HCT116 (cell line): ENCODE measurements around the gene PCBP3. TPM values are rescaled to one million over a fixed set of nuclear protein-coding genes. Genes with fewer than 3 reads are reported as not detected.
"Not testable (repeated sequence)": the region's sequence is repeated elsewhere in the genome, so short reads cannot be mapped to it uniquely, and the experiment has no call there.

ENCODE experiments used
- ATAC-seq: fragments of 200-7000 bp; cut with Tn5 transposase; 2 replicates; pipeline ENCODE4 v1.9.1; 2020; ENCODE audit warnings: mild to moderate bottlenecking, moderate library complexity
- BruUV-seq: library from RNA; stranded (reverse); fragments of 400-500 nt; replicated peaks from 2 replicates; lab custom pipeline; 2021; lab: Mats Ljungman, UMichigan
- CTCF ChIA-PET: fragments of 300-600 bp; sonication (Branson Sonifier 250); formaldehyde crosslinking; loops from one replicate; lab custom pipeline; 2021; ENCODE audit warnings: antibody characterized with exemption; lab: Charles Lee
- POLR2A ChIA-PET: fragments of 300-600, 350-600 bp; sonication (Branson Sonifier 250); formaldehyde crosslinking; loops from one replicate; lab custom pipeline; 2021; ENCODE audit warnings: antibody characterized with exemption; lab: Charles Lee
- RAD21 ChIA-PET, 2 experiments: fragments of 300-600 bp; sonication (Branson Sonifier 250); formaldehyde crosslinking; loops; one replicate each; lab custom pipeline; 2023; ENCODE audit warnings: low total read pairs in 2 of 2; ENCODE audit not compliant: uncharacterized antibody in 2 of 2, unreplicated experiment in 2 of 2, low non-redundant PET in 1 of 2; lab: Charles Lee
- DNase-seq: peaks from one replicate; pipeline ENCODE4 v3.0.0-alpha.2; 2010; ENCODE audit warnings: low read depth, low spot score
- H2AFZ ChIP-seq: fragments of 200-600 bp; shearing (Covaris generic), sonication (generic); 2 replicates; pipeline ENCODE4 v1.6.1; 2017; ENCODE audit warnings: low read depth, mixed run types, mixed read lengths, antibody characterized with exemption, low read length; ENCODE audit not compliant: poor library complexity, severe bottlenecking
- H3K27ac ChIP-seq: 2 replicates; pipeline ENCODE4 v1.5.1; 2012; ENCODE audit warnings: low read depth, low read length
- H3K27me3 ChIP-seq: fragments of 200-600 bp; sonication (generic); 2 replicates; pipeline ENCODE4 v1.6.1; 2016; ENCODE audit warnings: mixed run types, low read length, mixed read lengths; ENCODE audit not compliant: insufficient read depth
- H3K36me3 ChIP-seq, 2 experiments: fragments of 200-500 bp in 1 of 2; fragments of 200-600 bp in 1 of 2; sonication (Bioruptor generic) in 1 of 2; sonication (generic) in 1 of 2; 2 replicates each; pipeline versions ENCODE4 v1.5.1 to v1.6.1; 2014 to 2016; ENCODE audit warnings: low read length in 2 of 2, inconsistent platforms in 1 of 2, mixed read lengths in 1 of 2, mixed run types in 1 of 2; ENCODE audit not compliant: insufficient read depth in 2 of 2, control insufficient read depth in 1 of 2
- H3K4me1 ChIP-seq, 2 experiments: fragments of 200-600 bp in 1 of 2; sonication (generic) in 1 of 2; 2 replicates each; pipeline versions ENCODE4 v1.5.1 to v1.6.1; 2012 to 2017; ENCODE audit warnings: low read length in 2 of 2, inconsistent platforms in 1 of 2, mild to moderate bottlenecking in 1 of 2, mixed read lengths in 1 of 2, mixed run types in 1 of 2, moderate library complexity in 1 of 2; ENCODE audit not compliant: insufficient read depth in 2 of 2, control insufficient read depth in 1 of 2
- H3K4me2 ChIP-seq: fragments of 200-600 bp; sonication (generic); 2 replicates; pipeline ENCODE4 v1.6.1; 2017; ENCODE audit warnings: mixed run types, low read length, mixed read lengths
- H3K4me3 ChIP-seq, 2 experiments: fragments of 200-600 bp in 1 of 2; sonication (generic) in 1 of 2; replicated peaks in 1 of 2; 2 replicates each; pipeline ENCODE4 v1.5.1; 2011 to 2016; ENCODE audit warnings: low read length in 2 of 2, control low read depth in 1 of 2, low read depth in 1 of 2, mild to moderate bottlenecking in 1 of 2, mixed read lengths in 1 of 2, mixed run types in 1 of 2
- H3K79me2 ChIP-seq: fragments of 200-600 bp; sonication (generic); 2 replicates; pipeline ENCODE4 v1.6.1; 2017; ENCODE audit warnings: mild to moderate bottlenecking, mixed run types, low read length, moderate library complexity, mixed read lengths; ENCODE audit not compliant: insufficient read depth
- H3K9ac ChIP-seq: fragments of 200-600 bp; sonication (generic); 2 replicates; pipeline ENCODE4 v1.6.1; 2016; ENCODE audit warnings: low read length, mixed read lengths
- H3K9me2 ChIP-seq: fragments of 200-600 bp; sonication (generic), shearing (Covaris generic); 2 replicates; pipeline ENCODE4 v1.6.1; 2017; ENCODE audit warnings: mixed run types, mild to moderate bottlenecking, moderate library complexity; ENCODE audit not compliant: insufficient read depth
- H3K9me3 ChIP-seq, 2 experiments: fragments of 200-500 bp in 1 of 2; fragments of 200-600 bp in 1 of 2; sonication (Bioruptor generic) in 1 of 2; sonication (generic) in 1 of 2; 2 replicates each; pipeline ENCODE4 v1.6.1; 2014 to 2017; ENCODE audit warnings: low read length in 2 of 2, mixed read lengths in 2 of 2, inconsistent platforms in 1 of 2, low read depth in 1 of 2, mild to moderate bottlenecking in 1 of 2, mixed run types in 1 of 2, moderate library complexity in 1 of 2; ENCODE audit not compliant: control insufficient read depth in 1 of 2, insufficient read depth in 1 of 2
- H4K20me1 ChIP-seq: fragments of 200-600 bp; sonication (generic), shearing (Covaris generic); 2 replicates; pipeline ENCODE4 v1.6.1; 2017; ENCODE audit warnings: mixed run types, mild to moderate bottlenecking, moderate library complexity; ENCODE audit not compliant: insufficient read depth
- CBX3 ChIP-seq: IDR thresholded peaks from 2 replicates; pipeline ENCODE4 v1.6.1; 2012; ENCODE audit warnings: low read depth
- EZH2 ChIP-seq: fragments of 200-600 bp; sonication (generic); IDR thresholded peaks from 2 replicates; pipeline ENCODE4 v1.6.1; 2017; ENCODE audit warnings: antibody characterized with exemption, mixed run types
- EZH2phosphoT487 ChIP-seq: fragments of 200-600 bp; IDR thresholded peaks from 2 replicates; pipeline ENCODE4 v1.6.1; 2018; ENCODE audit warnings: antibody characterized with exemption, borderline replicate concordance
- FOSL1 ChIP-seq: IDR thresholded peaks from 2 replicates; pipeline ENCODE4 v1.6.1; 2012; ENCODE audit warnings: low read depth
- JUND ChIP-seq: IDR thresholded peaks from 2 replicates; pipeline ENCODE4 v1.6.1; 2012
- POLR2A ChIP-seq: IDR thresholded peaks from 2 replicates; pipeline ENCODE4 v1.7.0; 2011; ENCODE audit warnings: borderline replicate concordance; ENCODE audit not compliant: insufficient read depth, insufficient read length; ENCODE audit errors: extremely low read depth
- POLR2AphosphoS5 ChIP-seq: IDR thresholded peaks from 2 replicates; pipeline ENCODE4 v1.6.1; 2011; ENCODE audit warnings: mild to moderate bottlenecking, low read depth, low read length, moderate library complexity
- SRF ChIP-seq: IDR thresholded peaks from 2 replicates; pipeline ENCODE4 v1.6.1; 2012; ENCODE audit warnings: low read depth
- YY1 ChIP-seq: IDR thresholded peaks from 2 replicates; pipeline ENCODE4 v1.6.1; 2011; ENCODE audit warnings: low read length, low read depth, moderate library complexity, mild to moderate bottlenecking; ENCODE audit not compliant: insufficient replicate concordance; ENCODE audit errors: extremely low read depth
- ZFX ChIP-seq: fragments of 450-650 bp; IDR thresholded peaks from 2 replicates; pipeline ENCODE4 v1.6.1; 2017
- intact Hi-C: fragments of 100-400 bp; cut with micrococcal nuclease; formaldehyde crosslinking; loops from 2 replicates; pipeline ENCODE4 v1.10.0; 2022
- total RNA-seq: library from RNA; stranded (reverse); gene quantifications from one replicate; pipeline ENCODE4 v1.2.1, GENCODE V29; 2021; ENCODE audit not compliant: unreplicated experiment
- TF ChIP-seq, protein P1 (sequence below): IDR thresholded peaks from 2 replicates; pipeline ENCODE4 v1.6.1; 2012
- TF ChIP-seq, protein P2 (sequence below): IDR thresholded peaks from 2 replicates; pipeline ENCODE4 v1.6.1; 2012; ENCODE audit warnings: low read depth

Gene PCBP3
- total RNA-seq, 1 experiment from 2014 or later: 3.1 TPM

DNA sequence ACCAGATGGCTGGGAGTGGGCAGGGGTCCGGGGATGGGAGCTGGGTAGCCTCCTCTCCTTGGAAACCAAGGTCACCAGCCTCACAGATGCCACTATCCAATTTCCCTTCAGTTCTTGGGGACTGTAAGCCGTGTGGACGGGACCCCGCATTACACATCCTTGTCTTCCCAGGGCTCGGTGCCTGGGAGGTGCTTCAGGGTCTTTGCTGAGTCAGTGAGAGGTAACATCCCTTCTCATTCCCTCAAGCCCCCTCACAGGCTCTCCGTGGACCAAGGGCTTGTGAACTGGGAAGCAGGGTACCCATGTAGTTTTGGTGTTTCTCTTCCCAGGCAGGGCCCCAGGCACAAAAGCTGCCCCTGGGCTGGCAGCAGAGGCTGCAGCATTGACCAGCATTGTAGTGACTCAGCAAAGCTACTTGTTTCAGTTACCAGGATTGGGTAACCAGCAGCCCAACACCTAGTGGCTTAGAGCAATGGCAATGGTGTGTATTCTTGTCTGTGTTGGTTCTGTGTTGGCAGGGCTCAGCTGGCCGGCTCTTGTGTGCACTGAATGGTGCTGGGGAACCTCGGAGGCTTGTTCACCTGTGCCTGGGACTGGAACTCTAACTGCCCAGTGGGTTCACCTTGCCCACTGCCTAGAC lies 24.6 kb upstream of the PCBP3 start (continued):
- TF ChIP-seq YY1 (no peak), CBX3 (no peak), FOSL1 (no peak)

DNA sequence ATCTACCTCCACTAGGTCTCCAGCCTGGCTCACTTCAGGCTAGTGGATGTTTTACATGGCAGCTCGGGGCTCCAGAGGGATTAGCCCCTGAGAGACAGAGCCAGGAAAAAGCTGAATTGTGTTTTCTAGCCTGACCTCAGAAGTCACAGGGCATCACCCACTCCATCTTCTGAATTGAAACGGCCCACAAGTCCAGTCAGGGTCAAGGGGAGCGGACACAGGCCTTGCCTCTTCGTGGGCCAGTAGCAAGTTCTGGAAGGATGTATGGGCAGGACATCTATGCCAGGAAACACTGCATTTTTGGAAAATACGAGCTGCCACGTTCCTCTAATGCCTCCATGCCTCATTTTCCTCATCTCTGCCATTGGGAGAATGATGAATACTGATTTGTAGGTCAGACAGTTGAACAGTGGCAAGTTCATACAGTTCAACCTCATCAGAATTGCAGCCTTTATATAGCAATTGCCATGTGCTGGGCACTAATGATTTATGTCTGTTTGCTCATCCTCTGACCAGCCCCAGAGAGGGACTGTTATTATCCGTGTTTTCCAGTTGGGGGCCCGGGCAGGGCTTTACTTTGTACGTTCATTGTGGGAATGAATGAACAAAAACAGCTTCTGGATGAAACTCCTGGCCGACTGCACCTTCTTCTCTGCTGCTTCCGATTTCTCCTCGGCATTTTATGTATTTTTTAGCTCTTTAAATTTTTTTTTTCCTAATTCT lies 23.2 kb upstream of the PCBP3 start:
- BruUV-seq: no TSS peak
- no peak overlapping the region for H2AFZ ChIP-seq
- H3K9me3 ChIP-seq: no peaks in the 10 kb centered on the region
- no peak overlapping the region for H3K27ac ChIP-seq
- no peak overlapping the region for H3K4me3 ChIP-seq
- ChIA-PET POLR2A (no interaction called here), RAD21 (no interaction called here), CTCF (no interaction called here)
- no peak overlapping the region for H3K4me2 ChIP-seq
- ATAC-seq: no peak
- TF ChIP-seq, protein P1, sequence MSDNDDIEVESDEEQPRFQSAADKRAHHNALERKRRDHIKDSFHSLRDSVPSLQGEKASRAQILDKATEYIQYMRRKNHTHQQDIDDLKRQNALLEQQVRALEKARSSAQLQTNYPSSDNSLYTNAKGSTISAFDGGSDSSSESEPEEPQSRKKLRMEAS: no peak
- TF ChIP-seq JUND (no peak), ZFX (no peak), EZH2 (no peak), POLR2A (no peak), SRF (no peak), FOSL1 (no peak), EZH2phosphoT487 (no peak), POLR2AphosphoS5 (no peak)
- TF ChIP-seq, protein P2, sequence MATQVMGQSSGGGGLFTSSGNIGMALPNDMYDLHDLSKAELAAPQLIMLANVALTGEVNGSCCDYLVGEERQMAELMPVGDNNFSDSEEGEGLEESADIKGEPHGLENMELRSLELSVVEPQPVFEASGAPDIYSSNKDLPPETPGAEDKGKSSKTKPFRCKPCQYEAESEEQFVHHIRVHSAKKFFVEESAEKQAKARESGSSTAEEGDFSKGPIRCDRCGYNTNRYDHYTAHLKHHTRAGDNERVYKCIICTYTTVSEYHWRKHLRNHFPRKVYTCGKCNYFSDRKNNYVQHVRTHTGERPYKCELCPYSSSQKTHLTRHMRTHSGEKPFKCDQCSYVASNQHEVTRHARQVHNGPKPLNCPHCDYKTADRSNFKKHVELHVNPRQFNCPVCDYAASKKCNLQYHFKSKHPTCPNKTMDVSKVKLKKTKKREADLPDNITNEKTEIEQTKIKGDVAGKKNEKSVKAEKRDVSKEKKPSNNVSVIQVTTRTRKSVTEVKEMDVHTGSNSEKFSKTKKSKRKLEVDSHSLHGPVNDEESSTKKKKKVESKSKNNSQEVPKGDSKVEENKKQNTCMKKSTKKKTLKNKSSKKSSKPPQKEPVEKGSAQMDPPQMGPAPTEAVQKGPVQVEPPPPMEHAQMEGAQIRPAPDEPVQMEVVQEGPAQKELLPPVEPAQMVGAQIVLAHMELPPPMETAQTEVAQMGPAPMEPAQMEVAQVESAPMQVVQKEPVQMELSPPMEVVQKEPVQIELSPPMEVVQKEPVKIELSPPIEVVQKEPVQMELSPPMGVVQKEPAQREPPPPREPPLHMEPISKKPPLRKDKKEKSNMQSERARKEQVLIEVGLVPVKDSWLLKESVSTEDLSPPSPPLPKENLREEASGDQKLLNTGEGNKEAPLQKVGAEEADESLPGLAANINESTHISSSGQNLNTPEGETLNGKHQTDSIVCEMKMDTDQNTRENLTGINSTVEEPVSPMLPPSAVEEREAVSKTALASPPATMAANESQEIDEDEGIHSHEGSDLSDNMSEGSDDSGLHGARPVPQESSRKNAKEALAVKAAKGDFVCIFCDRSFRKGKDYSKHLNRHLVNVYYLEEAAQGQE: no peak
- peaks cover 0 to under 1% of the 10 kb centered on the region in 2 experiments; a peak in 1 of 4 replicates for H3K4me1 ChIP-seq
- H3K9me2 ChIP-seq: no peaks in the 10 kb centered on the region
- no peak for DNase-seq
- H3K9ac ChIP-seq: no peak overlapping the region
- intact Hi-C loops: no loop called here
- no peaks in the 10 kb centered on the region for H3K79me2 ChIP-seq
- peaks cover 21% of the 10 kb centered on the region for H3K27me3 ChIP-seq
- H4K20me1 ChIP-seq: no peaks in the 10 kb centered on the region
- no peaks in the 10 kb centered on the region for H3K36me3 ChIP-seq

DNA sequence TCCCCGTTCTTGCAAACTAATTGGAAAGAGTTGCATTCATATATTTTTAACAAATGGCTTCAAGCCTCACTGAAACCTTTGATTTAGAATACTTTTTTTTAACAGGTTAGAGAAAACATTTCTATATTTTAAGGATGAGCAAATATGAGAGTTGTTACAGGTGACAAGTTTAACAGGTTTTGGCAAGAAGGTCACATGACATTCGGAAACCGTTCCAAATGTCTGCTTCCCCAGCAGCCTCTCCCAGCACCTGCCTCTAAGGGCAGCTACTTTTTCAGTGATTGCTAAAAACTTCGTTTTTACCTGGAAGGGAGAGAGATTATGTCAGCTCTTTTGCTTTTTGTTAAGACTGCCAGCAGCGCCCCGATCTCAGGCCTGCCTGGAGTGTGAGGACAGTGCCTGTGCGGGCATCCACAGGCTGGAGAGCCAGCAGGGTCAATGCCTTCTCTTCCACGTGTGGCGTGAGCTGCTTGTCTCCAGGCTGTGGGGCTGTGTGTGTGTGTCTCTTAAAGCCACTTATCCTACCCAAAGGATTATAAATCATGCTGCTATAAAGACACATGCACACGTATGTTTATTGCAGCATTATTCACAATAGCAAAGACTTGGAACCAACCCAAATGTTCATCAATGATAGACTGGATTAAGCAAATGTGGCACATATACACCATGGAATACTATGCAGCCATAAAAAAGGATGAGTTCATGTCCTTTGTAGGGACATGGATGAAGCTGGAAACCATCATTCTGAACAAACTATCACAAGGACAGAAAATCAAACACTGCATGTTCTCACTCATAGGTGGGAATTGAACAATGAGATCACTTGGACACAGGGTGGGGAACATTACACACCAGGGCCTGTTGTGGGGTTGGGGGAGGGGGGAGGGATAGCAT lies 21.8 kb upstream of the PCBP3 start:
- RAD21 ChIA-PET: not testable (repeated sequence)

More for the DNA sequence above, 21.8 kb upstream of the PCBP3 start:
- H3K9ac ChIP-seq, H3K79me2 ChIP-seq, BruUV-seq, H3K4me3 ChIP-seq, H3K9me2 ChIP-seq, H3K4me1 ChIP-seq, POLR2A ChIA-PET, ATAC-seq, H3K4me2 ChIP-seq, CTCF ChIA-PET, DNase-seq, H3K36me3 ChIP-seq, H3K9me3 ChIP-seq, H3K27ac ChIP-seq, H4K20me1 ChIP-seq, H2AFZ ChIP-seq, intact Hi-C loops: not testable (repeated sequence)
- H3K27me3 ChIP-seq: peaks cover 20% of the 10 kb centered on the region
